Left ventricle myocardium inferior (tissue), 1 donor: ENCODE results near the gene OXCT1. TPM values are rescaled to one million over a fixed set of nuclear protein-coding genes. Genes with fewer than 3 reads are reported as not detected.

Source experiments
- DNase-seq: peaks from one replicate; pipeline ENCODE4 v3.0.0-alpha.2; 2020
- H3K27ac ChIP-seq: fragments of 200-600 bp; replicated peaks from 2 replicates; pipeline ENCODE4 v1.8.0; 2021
- H3K27me3 ChIP-seq: fragments of 200-600 bp; 2 replicates; pipeline ENCODE4 v1.8.0; 2021; ENCODE audit warnings: low read depth
- H3K36me3 ChIP-seq: fragments of 200-600 bp; 2 replicates; pipeline ENCODE4 v1.8.0; 2021
- H3K4me1 ChIP-seq: fragments of 200-600 bp; 2 replicates; pipeline ENCODE4 v1.8.0; 2021
- H3K4me3 ChIP-seq: fragments of 200-600 bp; 2 replicates; pipeline ENCODE4 v1.8.0; 2021; ENCODE audit warnings: mild to moderate bottlenecking, moderate library complexity
- H3K9me3 ChIP-seq: fragments of 200-600 bp; replicated peaks from 2 replicates; pipeline ENCODE4 v1.8.0; 2021
- CTCF ChIP-seq: fragments of 200-600 bp; IDR thresholded peaks from 2 replicates; pipeline ENCODE4 v1.8.0; 2021; ENCODE audit warnings: antibody characterized with exemption, mild to moderate bottlenecking, borderline replicate concordance
- intact Hi-C: fragments of 100-400 bp; cut with micrococcal nuclease; formaldehyde crosslinking; loops from one replicate; pipeline ENCODE4 v1.11.0; 2022
- total RNA-seq: library from RNA; stranded (reverse); fragmentation: NEBNext Ultra II Directional; extraction: Animal tissue kit (Norgen Biotek cat#: 25700); gene quantifications from one replicate; pipeline ENCODE4 v1.2.1, GENCODE V29; 2021
- donor health status: DM: no; HTN: yes; CAD: no; lungs with severe emphysema.

Gene OXCT1
- total RNA-seq, 1 donor from 2014 or later, result 234 TPM

GRCh38 chr5:41708604-41708940 lies 161.7 kb downstream of the OXCT1 start:
- Histone ChIP-seq H3K27me3 (no peaks in the 10 kb centered on the region), H3K9me3 (peaks cover 59% of the 10 kb centered on the region), H3K36me3 (no peaks in the 10 kb centered on the region), H3K27ac (no peak overlapping the region), H3K4me3 (no peak overlapping the region), H3K4me1 (no peaks in the 10 kb centered on the region)
- intact Hi-C loops, result no loop called here
- no peak for DNase-seq
- TF ChIP-seq CTCF, result no peak

GRCh38 chr5:41707853-41708603 lies 162.2 kb downstream of the OXCT1 start:
- H3K36me3 ChIP-seq, result no peaks in the 10 kb centered on the region
- H3K9me3 ChIP-seq, result peaks cover 55% of the 10 kb centered on the region
- no peak overlapping the region for H3K27ac ChIP-seq
- H3K4me3 ChIP-seq, result no peak overlapping the region
- no peaks in the 10 kb centered on the region for H3K4me1 ChIP-seq
- peak; percentile 27 for TF ChIP-seq CTCF
- H3K27me3 ChIP-seq, result no peaks in the 10 kb centered on the region
- intact Hi-C loops, result no loop called here
- DNase-seq, result no peak

GRCh38 chr5:41695920-41696582 lies 174.2 kb downstream of the OXCT1 start:
- Histone ChIP-seq H3K36me3 (no peaks in the 10 kb centered on the region), H3K9me3 (peaks cover 4% of the 10 kb centered on the region), H3K27me3 (peaks cover 5% of the 10 kb centered on the region), H3K27ac (no peak overlapping the region), H3K4me3 (no peak overlapping the region), H3K4me1 (no peaks in the 10 kb centered on the region)
- peak; percentile 24 for TF ChIP-seq CTCF
- intact Hi-C loops, result no loop called here
- DNase-seq, result no peak

- H3K4me3 ChIP-seq, result no peak overlapping the region
- no peaks in the 10 kb centered on the region for H3K36me3 ChIP-seq
- no peaks in the 10 kb centered on the region for H3K9me3 ChIP-seq
- H3K27me3 ChIP-seq, result no peaks in the 10 kb centered on the region
- no peak overlapping the region for H3K27ac ChIP-seq
- no peaks in the 10 kb centered on the region for H3K4me1 ChIP-seq
- no peak for TF ChIP-seq CTCF
- intact Hi-C loops, result no loop called here
- no peak for DNase-seq
Measured at GRCh38 chr5:41686767-41687166, 183.5 kb downstream of the OXCT1 start.

GRCh38 chr5:41686191-41686590 lies 184.0 kb downstream of the OXCT1 start:
- no peak for DNase-seq
- no peak for TF ChIP-seq CTCF

More at GRCh38 chr5:41686191-41686590, 184.0 kb downstream of the OXCT1 start:
- Histone ChIP-seq H3K9me3 (no peaks in the 10 kb centered on the region), H3K27ac (no peak overlapping the region), H3K27me3 (no peaks in the 10 kb centered on the region), H3K4me1 (no peaks in the 10 kb centered on the region), H3K4me3 (no peak overlapping the region), H3K36me3 (no peaks in the 10 kb centered on the region)
- intact Hi-C loops, result no loop called here
